Activated CD8-positive, alpha-beta T cell treated with anti-CD3 and anti-CD28 coated beads, Interleukin-2, amount 10 ng/mL, durations not matched to agents 7 days and 5 days (primary cell): ENCODE results near the gene FHOD3. TPM values are rescaled to one million over a fixed set of nuclear protein-coding genes. Genes with fewer than 3 reads are reported as not detected.

ENCODE experiments used
- ATAC-seq: fragments of 150-1000 bp; cut with Tn5 transposase; one replicate; pipeline ENCODE4 v1.10.0; 2021; ENCODE audit warnings: moderate library complexity
- CTCF ChIA-PET: fragments of 350-600 bp; sonication (Branson Sonifier 250); formaldehyde crosslinking; loops from one replicate; lab custom pipeline; 2021; ENCODE audit warnings: antibody characterized with exemption; lab: Charles Lee
- POLR2A ChIA-PET: fragments of 350-600 bp; sonication (Branson Sonifier 250); formaldehyde crosslinking; loops from one replicate; lab custom pipeline; 2021; ENCODE audit warnings: antibody characterized with exemption; lab: Charles Lee
- DNase-seq: peaks from one replicate; pipeline ENCODE4 v3.0.0-alpha.2; 2020
- H3K27ac Mint-ChIP-seq: one replicate; pipeline ENCODE4 v1.8.0; 2021; ENCODE audit warnings: mild to moderate bottlenecking, mixed read lengths
- H3K27me3 Mint-ChIP-seq: one replicate; pipeline ENCODE4 v1.8.0; 2021; ENCODE audit warnings: low read depth, mixed read lengths
- H3K36me3 Mint-ChIP-seq: one replicate; pipeline ENCODE4 v1.8.0; 2021; ENCODE audit warnings: low read depth, mixed read lengths
- H3K4me1 Mint-ChIP-seq: one replicate; pipeline ENCODE4 v1.8.0; 2021; ENCODE audit warnings: low read depth, mixed read lengths
- H3K4me3 Mint-ChIP-seq: one replicate; pipeline ENCODE4 v1.8.0; 2021; ENCODE audit warnings: mild to moderate bottlenecking, mixed read lengths
- H3K9me3 Mint-ChIP-seq: one replicate; pipeline ENCODE4 v1.8.0; 2022; ENCODE audit warnings: mixed read lengths; ENCODE audit not compliant: insufficient read depth
- total RNA-seq, 2 experiments: library from RNA; stranded (reverse); gene quantifications; one replicate each; pipeline ENCODE4 v1.2.3, GENCODE V29; 2021

FHOD3 gene
- total RNA-seq, 2 experiments from 2014 or later: not detected

GRCh38 chr18:36629138-36629530 is 331.6 kb downstream of the FHOD3 start:
- peaks cover 10% of the 10 kb centered on the region for H3K27me3 Mint-ChIP-seq
- no peak overlapping the region for H3K4me3 Mint-ChIP-seq
- ATAC-seq: no peak
- CTCF ChIA-PET: no interaction called here
- H3K36me3 Mint-ChIP-seq: no peaks in the 10 kb centered on the region
- POLR2A ChIA-PET: no interaction called here
- no peak overlapping the region for H3K27ac Mint-ChIP-seq
- no peaks in the 10 kb centered on the region for H3K9me3 Mint-ChIP-seq
- DNase-seq: no peak
- H3K4me1 Mint-ChIP-seq: no peaks in the 10 kb centered on the region

GRCh38 chr18:36629836-36630235 is 332.3 kb downstream of the FHOD3 start:
- no peak for DNase-seq
- POLR2A ChIA-PET: no interaction called here
- no peaks in the 10 kb centered on the region for H3K36me3 Mint-ChIP-seq
- no peak for ATAC-seq
- H3K27ac Mint-ChIP-seq: no peak overlapping the region
- peaks cover 11% of the 10 kb centered on the region for H3K27me3 Mint-ChIP-seq
- no peaks in the 10 kb centered on the region for H3K4me1 Mint-ChIP-seq
- no peaks in the 10 kb centered on the region for H3K9me3 Mint-ChIP-seq
- no peak overlapping the region for H3K4me3 Mint-ChIP-seq
- CTCF ChIA-PET: no interaction called here

- peaks cover 12% of the 10 kb centered on the region for H3K27me3 Mint-ChIP-seq
- H3K36me3 Mint-ChIP-seq: no peaks in the 10 kb centered on the region
- POLR2A ChIA-PET: no interaction called here
- ATAC-seq: no peak
- no peak overlapping the region for H3K27ac Mint-ChIP-seq
- no peak for DNase-seq
- no peaks in the 10 kb centered on the region for H3K9me3 Mint-ChIP-seq
- H3K4me3 Mint-ChIP-seq: no peak overlapping the region
- H3K4me1 Mint-ChIP-seq: no peaks in the 10 kb centered on the region
- CTCF ChIA-PET: interaction anchor here (1.0 kb wide), 1 partner anchor 57 kb away, joined by 3 read pairs; no protein-coding TSS in a partner anchor
These were observed 333.4 kb downstream of the FHOD3 start for GRCh38 chr18:36630917-36631316.

GRCh38 chr18:36633961-36634412 is 336.5 kb downstream of the FHOD3 start:
- POLR2A ChIA-PET: no interaction called here
- no peak for DNase-seq
- H3K27me3 Mint-ChIP-seq: peaks cover 10% of the 10 kb centered on the region

GRCh38 chr18:36634573-36635216 is 337.2 kb downstream of the FHOD3 start:
- Mint-ChIP-seq H3K4me3 (no peak overlapping the region), H3K27ac (no peak overlapping the region), H3K36me3 (no peaks in the 10 kb centered on the region), H3K4me1 (no peaks in the 10 kb centered on the region), H3K9me3 (no peaks in the 10 kb centered on the region), H3K27me3 (peaks cover 8% of the 10 kb centered on the region)
- CTCF ChIA-PET: no interaction called here
- POLR2A ChIA-PET: no interaction called here
- ATAC-seq: no peak
- no peak for DNase-seq

More at GRCh38 chr18:36633961-36634412, 336.5 kb downstream of the FHOD3 start:
- Mint-ChIP-seq H3K4me1 (no peaks in the 10 kb centered on the region), H3K9me3 (no peaks in the 10 kb centered on the region), H3K4me3 (no peak overlapping the region), H3K36me3 (no peaks in the 10 kb centered on the region), H3K27ac (no peak overlapping the region)
- ATAC-seq: no peak
- CTCF ChIA-PET: no interaction called here

GRCh38 chr18:36635414-36636096 is 338.0 kb downstream of the FHOD3 start:
- DNase-seq (no peak), ATAC-seq (no peak)
- H3K4me1 Mint-ChIP-seq: no peaks in the 10 kb centered on the region
- no peak overlapping the region for H3K4me3 Mint-ChIP-seq
- no peaks in the 10 kb centered on the region for H3K36me3 Mint-ChIP-seq
- POLR2A ChIA-PET: no interaction called here
- H3K27ac Mint-ChIP-seq: no peak overlapping the region
- no peaks in the 10 kb centered on the region for H3K9me3 Mint-ChIP-seq
- peaks cover 8% of the 10 kb centered on the region for H3K27me3 Mint-ChIP-seq
- CTCF ChIA-PET: no interaction called here

- H3K27me3 Mint-ChIP-seq: peaks cover 8% of the 10 kb centered on the region
These were observed 338.8 kb downstream of the FHOD3 start for GRCh38 chr18:36636237-36636817.

GRCh38 chr18:36638224-36638623 is 340.7 kb downstream of the FHOD3 start:
- Mint-ChIP-seq H3K27ac (no peak overlapping the region), H3K4me3 (no peak overlapping the region), H3K36me3 (no peaks in the 10 kb centered on the region), H3K9me3 (no peaks in the 10 kb centered on the region), H3K27me3 (peaks cover 2% of the 10 kb centered on the region), H3K4me1 (no peaks in the 10 kb centered on the region)
- ChIA-PET CTCF (no interaction called here), POLR2A (no interaction called here)
- ATAC-seq (no peak), DNase-seq (no peak)

More at GRCh38 chr18:36636237-36636817, 338.8 kb downstream of the FHOD3 start:
- ChIA-PET CTCF (no interaction called here), POLR2A (no interaction called here)
- no peak overlapping the region for H3K27ac Mint-ChIP-seq
- no peaks in the 10 kb centered on the region for H3K4me1 Mint-ChIP-seq
- DNase-seq (no peak), ATAC-seq (no peak)
- no peaks in the 10 kb centered on the region for H3K36me3 Mint-ChIP-seq
- H3K4me3 Mint-ChIP-seq: no peak overlapping the region
- H3K9me3 Mint-ChIP-seq: no peaks in the 10 kb centered on the region

GRCh38 chr18:36640021-36640952 is 342.8 kb downstream of the FHOD3 start:
- ChIA-PET CTCF (no interaction called here), POLR2A (no interaction called here)
- peaks cover under 1% of the 10 kb centered on the region for H3K27me3 Mint-ChIP-seq
- H3K4me3 Mint-ChIP-seq: no peak overlapping the region
- no peak for DNase-seq
- no peaks in the 10 kb centered on the region for H3K9me3 Mint-ChIP-seq
- H3K36me3 Mint-ChIP-seq: no peaks in the 10 kb centered on the region
- no peak overlapping the region for H3K27ac Mint-ChIP-seq
- no peaks in the 10 kb centered on the region for H3K4me1 Mint-ChIP-seq
- no peak for ATAC-seq

GRCh38 chr18:36643061-36643460 is 345.5 kb downstream of the FHOD3 start:
- Mint-ChIP-seq H3K4me3 (no peak overlapping the region), H3K4me1 (no peaks in the 10 kb centered on the region), H3K27ac (no peak overlapping the region), H3K36me3 (no peaks in the 10 kb centered on the region), H3K27me3 (peaks cover 3% of the 10 kb centered on the region), H3K9me3 (no peaks in the 10 kb centered on the region)
- no peak for ATAC-seq
- ChIA-PET POLR2A (no interaction called here), CTCF (no interaction called here)
- no peak for DNase-seq

- ATAC-seq: no peak
- CTCF ChIA-PET: no interaction called here
- Mint-ChIP-seq H3K27me3 (peaks cover 6% of the 10 kb centered on the region), H3K27ac (no peak overlapping the region), H3K4me3 (no peak overlapping the region), H3K36me3 (no peaks in the 10 kb centered on the region), H3K9me3 (no peaks in the 10 kb centered on the region), H3K4me1 (no peaks in the 10 kb centered on the region)
- POLR2A ChIA-PET: no interaction called here
- DNase-seq: no peak
These were observed 351.3 kb downstream of the FHOD3 start for GRCh38 chr18:36648803-36649202.
